GM23248 (cell line): Measurements from ENCODE around the gene STYXL2.

Experiments used
- EZH2 ChIP-seq: fragments of 200-600 bp; sonication (generic); IDR thresholded peaks from 2 replicates; pipeline ENCODE4 v1.6.1; 2018; ENCODE audit warnings: antibody characterized with exemption, mild to moderate bottlenecking; ENCODE audit not compliant: insufficient read depth, poor library complexity, severe bottlenecking
- EZH2phosphoT487 ChIP-seq: fragments of 200-600 bp; sonication (generic); IDR thresholded peaks from 2 replicates; pipeline ENCODE4 v1.6.1; 2018; ENCODE audit warnings: antibody characterized with exemption, moderate library complexity, mild to moderate bottlenecking, low read depth; ENCODE audit not compliant: insufficient read depth

DNA sequence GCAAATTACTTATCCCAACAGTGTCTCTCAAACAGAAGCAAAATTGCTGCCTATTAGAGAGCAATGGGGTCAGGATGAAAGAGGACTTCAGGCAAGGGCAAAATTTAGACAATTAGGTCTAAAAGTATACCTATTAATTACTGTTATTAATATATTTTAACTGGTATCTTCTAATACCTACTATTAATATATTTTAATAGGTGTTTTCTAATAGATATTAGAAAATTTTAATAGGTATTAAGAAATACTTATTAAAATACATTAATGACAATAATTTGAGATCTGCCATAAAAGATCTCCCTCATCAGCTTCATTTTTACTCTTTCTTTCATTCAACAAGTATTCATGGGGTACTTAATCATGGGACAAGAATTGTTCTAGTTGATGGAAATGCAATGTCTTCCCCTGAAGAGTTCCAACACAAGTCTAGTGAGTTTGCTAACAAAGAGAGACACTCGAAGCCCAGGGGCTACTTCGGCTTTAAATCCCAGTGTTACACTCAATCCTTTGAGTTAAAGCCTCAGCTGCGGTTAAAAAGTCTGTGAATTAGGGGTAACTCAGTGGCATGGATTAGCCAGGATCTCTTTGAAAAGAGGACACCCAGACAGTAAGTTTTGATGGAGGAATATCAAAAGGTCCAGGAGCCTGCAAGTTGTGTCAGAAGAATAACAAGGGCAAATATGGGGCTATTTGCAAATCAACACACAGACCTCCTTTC, 44.1 kb downstream of the STYXL2 start:
- TF ChIP-seq EZH2 (no peak), EZH2phosphoT487 (no peak)
